ENCODE measurements around the gene EPB42. TPM values are rescaled to one million over a fixed set of nuclear protein-coding genes. Genes with fewer than 3 reads are reported as not detected.

Gene EPB42
- total RNA-seq, 4 donors from 2014 or later = 0.12 to 0.40 TPM; not detected in 2

- no peaks in the 10 kb centered on the region for H3K4me1 ChIP-seq
- TF ChIP-seq, protein P1, sequence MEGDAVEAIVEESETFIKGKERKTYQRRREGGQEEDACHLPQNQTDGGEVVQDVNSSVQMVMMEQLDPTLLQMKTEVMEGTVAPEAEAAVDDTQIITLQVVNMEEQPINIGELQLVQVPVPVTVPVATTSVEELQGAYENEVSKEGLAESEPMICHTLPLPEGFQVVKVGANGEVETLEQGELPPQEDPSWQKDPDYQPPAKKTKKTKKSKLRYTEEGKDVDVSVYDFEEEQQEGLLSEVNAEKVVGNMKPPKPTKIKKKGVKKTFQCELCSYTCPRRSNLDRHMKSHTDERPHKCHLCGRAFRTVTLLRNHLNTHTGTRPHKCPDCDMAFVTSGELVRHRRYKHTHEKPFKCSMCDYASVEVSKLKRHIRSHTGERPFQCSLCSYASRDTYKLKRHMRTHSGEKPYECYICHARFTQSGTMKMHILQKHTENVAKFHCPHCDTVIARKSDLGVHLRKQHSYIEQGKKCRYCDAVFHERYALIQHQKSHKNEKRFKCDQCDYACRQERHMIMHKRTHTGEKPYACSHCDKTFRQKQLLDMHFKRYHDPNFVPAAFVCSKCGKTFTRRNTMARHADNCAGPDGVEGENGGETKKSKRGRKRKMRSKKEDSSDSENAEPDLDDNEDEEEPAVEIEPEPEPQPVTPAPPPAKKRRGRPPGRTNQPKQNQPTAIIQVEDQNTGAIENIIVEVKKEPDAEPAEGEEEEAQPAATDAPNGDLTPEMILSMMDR (IDR thresholded peaks at IDR 0.05) = no peak
- TF ChIP-seq EP300 (IDR thresholded peaks at IDR 0.05) (no peak), POLR2AphosphoS5 (IDR thresholded peaks at IDR 0.05) (no peak), POLR2A (IDR thresholded peaks at IDR 0.05) (no peak)
- H3K36me3 ChIP-seq = no peaks in the 10 kb centered on the region
- peaks cover 46% of the 10 kb centered on the region for H3K27me3 ChIP-seq
- no peaks in the 10 kb centered on the region for H3K9me3 ChIP-seq
- no peak overlapping the region for H3K4me3 ChIP-seq
- no peak for ATAC-seq
- no peak overlapping the region for H3K27ac ChIP-seq
- 75 to 83% methylated on average over 3 of the region's 9 CpGs for WGBS, 2 donors (ENCODE audit: low coverage in 1 of 2)
Measured at GRCh38 chr15:43210807-43211206, 10.0 kb downstream of the EPB42 start.

- H3K4me1 ChIP-seq = no peaks in the 10 kb centered on the region
- no peaks in the 10 kb centered on the region for H3K9me3 ChIP-seq
- 74 to 80% methylated on average over 6 to 10 of the region's 15 CpGs for WGBS, 2 donors (ENCODE audit: low coverage in 1 of 2)
- H3K27me3 ChIP-seq = peaks cover 46% of the 10 kb centered on the region
- no peak overlapping the region for H3K27ac ChIP-seq
- no peak for ATAC-seq
- no peaks in the 10 kb centered on the region for H3K36me3 ChIP-seq
- H3K4me3 ChIP-seq = no peak overlapping the region
- no peak for TF ChIP-seq EP300 (IDR thresholded peaks at IDR 0.05)
- TF ChIP-seq POLR2AphosphoS5 (IDR thresholded peaks at IDR 0.05) = no peak
- no peak for TF ChIP-seq POLR2A (IDR thresholded peaks at IDR 0.05)
- TF ChIP-seq, protein P1 (IDR thresholded peaks at IDR 0.05) = no peak
Measured at GRCh38 chr15:43210172-43210745, 10.6 kb downstream of the EPB42 start.

GRCh38 chr15:43209059-43209824 lies 11.6 kb downstream of the EPB42 start:
- Histone ChIP-seq H3K27me3 (peaks cover 46% of the 10 kb centered on the region), H3K9me3 (no peaks in the 10 kb centered on the region), H3K27ac (no peak overlapping the region), H3K4me3 (no peak overlapping the region), H3K4me1 (peaks cover 0 to 2% (median 0%) of the 10 kb centered on the region in 3 donors), H3K36me3 (no peaks in the 10 kb centered on the region)
- 48 to 100% methylated on average over 1 to 4 of the region's 13 CpGs for WGBS, 2 donors (ENCODE audit: low coverage in 1 of 2)
- ATAC-seq = no peak
- TF ChIP-seq POLR2AphosphoS5 (IDR thresholded peaks at IDR 0.05) (no peak), POLR2A (IDR thresholded peaks at IDR 0.05) (no peak), EP300 (IDR thresholded peaks at IDR 0.05) (no peak)
- TF ChIP-seq, protein P1 (IDR thresholded peaks at IDR 0.05) = no peak

DNA sequence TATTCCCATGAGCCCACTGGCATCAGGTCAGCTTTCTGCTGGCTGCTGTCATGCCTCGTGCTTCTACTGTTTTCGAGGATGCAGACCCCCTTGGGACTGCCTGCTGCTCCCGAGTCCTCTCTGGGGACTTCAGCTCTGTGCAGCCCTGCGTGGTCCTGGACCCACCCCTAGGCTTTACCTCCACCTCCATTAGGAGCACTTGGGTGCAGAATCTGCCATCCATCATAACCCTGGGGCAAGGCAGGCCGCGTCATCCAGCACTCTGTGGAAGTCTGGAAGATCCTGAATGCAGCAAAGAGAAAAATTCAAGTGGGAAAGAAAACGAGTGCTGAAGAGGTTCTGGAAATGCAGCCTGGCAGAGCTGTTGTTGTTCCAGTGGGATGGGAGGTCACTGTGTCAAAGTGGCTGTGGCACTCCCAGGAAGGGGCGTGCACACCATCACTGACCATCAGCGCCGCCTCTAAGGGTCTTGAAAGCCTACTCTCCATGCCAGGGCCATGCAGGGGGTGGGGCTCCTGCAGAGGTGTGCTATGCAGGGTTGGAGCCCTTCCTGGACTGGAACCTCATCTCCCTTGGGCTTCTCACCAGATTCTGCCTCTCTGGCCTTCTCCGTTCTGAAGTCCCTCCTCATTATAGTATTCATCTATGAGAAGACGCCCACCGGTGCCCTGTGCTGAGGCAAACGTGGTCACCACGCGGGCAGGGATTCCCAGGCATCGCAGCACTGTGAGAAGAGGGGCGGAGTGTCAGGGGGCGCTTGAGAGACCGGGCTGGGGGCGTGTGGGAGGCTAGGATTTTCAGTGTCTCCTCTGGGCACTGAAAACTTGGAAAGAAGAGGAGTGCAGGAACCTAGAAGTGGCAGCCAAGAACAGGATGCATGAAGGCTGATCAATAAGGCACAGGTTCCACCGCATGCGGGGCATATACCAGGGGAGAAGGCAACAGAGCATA lies 12.5 kb downstream of the EPB42 start:
- no peaks in the 10 kb centered on the region for H3K9me3 ChIP-seq
- 44 to 51% methylated on average over 3 to 4 of the region's 23 CpGs for WGBS, 2 donors (ENCODE audit: low coverage in 1 of 2)
- no peak for ATAC-seq

More for the DNA sequence above, 12.5 kb downstream of the EPB42 start:
- peaks cover 0 to 5% (median 0%) of the 10 kb centered on the region in 3 donors for H3K4me1 ChIP-seq
- peaks cover 46% of the 10 kb centered on the region for H3K27me3 ChIP-seq
- no peak overlapping the region for H3K4me3 ChIP-seq
- TF ChIP-seq POLR2AphosphoS5 (IDR thresholded peaks at IDR 0.05) (no peak), POLR2A (IDR thresholded peaks at IDR 0.05) (no peak), EP300 (IDR thresholded peaks at IDR 0.05) (no peak)
- TF ChIP-seq, protein P1 (IDR thresholded peaks at IDR 0.05) = no peak
- H3K36me3 ChIP-seq = no peaks in the 10 kb centered on the region
- no peak overlapping the region for H3K27ac ChIP-seq

Data from gastroesophageal sphincter (tissue), 4 donors.